ENCODE measurements around the gene FDX2. TPM values are rescaled to one million over a fixed set of nuclear protein-coding genes. Genes with fewer than 3 reads are reported as not detected.

Gene FDX2
- total and polyA plus RNA-seq, 2 of the 8 experiments (the other 6 are each of a cell fraction or from before 2014, with no cell fraction given), result 27.0 to 64.4 TPM

- TF ChIP-seq JUN (IDR thresholded peaks at IDR 0.05; ENCODE audit: low read depth, low read length) (no peak), TAF7 (optimal IDR thresholded peaks at IDR 0.05; ENCODE audit: borderline replicate concordance, low read depth, low read length) (no peak), TAF1 (IDR thresholded peaks at IDR 0.05; ENCODE audit: low read depth, low read length) (no peak), ATF2 (IDR thresholded peaks at IDR 0.05; ENCODE audit: low read length) (no peak)
These were observed 10.5 kb downstream of the FDX2 start (continued) for GRCh38 chr19:10305139-10305806.
